GM18870 (cell line): ENCODE data around the gene SETD3.

Experiments
- ATAC-seq: cut with Tn5 transposase; IDR thresholded peaks from one replicate; pipeline ENCODE4 v1.9.1; 2021; ENCODE audit warnings: moderate library complexity; ENCODE audit not compliant: unreplicated experiment

SETD3 gene

GRCh38 chr14:99461411-99462085 lies 19.1 kb downstream of the SETD3 start:
- no peak for ATAC-seq

GRCh38 chr14:99460793-99461192 lies 19.9 kb downstream of the SETD3 start:
- ATAC-seq, result no peak

GRCh38 chr14:99459481-99460100 lies 21.1 kb downstream of the SETD3 start:
- ATAC-seq, result no peak

- no peak for ATAC-seq
These were observed 26.4 kb downstream of the SETD3 start for GRCh38 chr14:99454246-99454645.

GRCh38 chr14:99452968-99453367 lies 27.7 kb downstream of the SETD3 start:
- no peak for ATAC-seq

GRCh38 chr14:99451234-99451633 lies 29.4 kb downstream of the SETD3 start:
- ATAC-seq, result no peak

- ATAC-seq, result no peak
These were observed 30.4 kb downstream of the SETD3 start for GRCh38 chr14:99450266-99450665.

- ATAC-seq, result no peak
These were observed 32.9 kb downstream of the SETD3 start for GRCh38 chr14:99447739-99448138.

GRCh38 chr14:99445931-99446330 lies 34.7 kb downstream of the SETD3 start:
- ATAC-seq, result no peak

- no peak for ATAC-seq
These were observed 38.7 kb downstream of the SETD3 start for GRCh38 chr14:99441918-99442317.

- ATAC-seq, result no peak
These were observed 39.3 kb downstream of the SETD3 start for GRCh38 chr14:99441157-99441870.

GRCh38 chr14:99440278-99440677 lies 40.4 kb downstream of the SETD3 start:
- ATAC-seq, result no peak

- no peak for ATAC-seq
These were observed 43.0 kb downstream of the SETD3 start for GRCh38 chr14:99437706-99438105.

GRCh38 chr14:99436247-99437180 lies 44.1 kb downstream of the SETD3 start:
- no peak for ATAC-seq

GRCh38 chr14:99435327-99435726 lies 45.3 kb downstream of the SETD3 start:
- no peak for ATAC-seq

GRCh38 chr14:99432485-99432884 lies 48.2 kb downstream of the SETD3 start:
- no peak for ATAC-seq

- no peak for ATAC-seq
These were observed 48.7 kb downstream of the SETD3 start for GRCh38 chr14:99431986-99432385.

- ATAC-seq, result no peak
These were observed 50.2 kb downstream of the SETD3 start for GRCh38 chr14:99430491-99430890.

- ATAC-seq, result no peak
These were observed 52.9 kb downstream of the SETD3 start for GRCh38 chr14:99427632-99428300.

GRCh38 chr14:99426813-99427346 lies 53.8 kb downstream of the SETD3 start:
- no peak for ATAC-seq
